Smooth muscle cell (in vitro differentiated cells): Measurements from ENCODE around the gene ATP13A3. TPM values are rescaled to one million over a fixed set of nuclear protein-coding genes. Genes with fewer than 3 reads are reported as not detected.
"Not testable (repeated sequence)": the region's sequence is repeated elsewhere in the genome, so short reads cannot be mapped to it uniquely, and the experiment has no call there.

ENCODE experiments used
- DNase-seq: peaks from one replicate; lab custom pipeline; 2025; ENCODE audit not compliant: unreplicated experiment; lab: John Stamatoyannopoulos, UW
- H2AFZ ChIP-seq: fragments of 200-600 bp; sonication (generic); 2 replicates; pipeline ENCODE4 v1.6.0; 2016; ENCODE audit warnings: antibody characterized with exemption, low read depth, mild to moderate bottlenecking
- H3F3A ChIP-seq: fragments of 200-600 bp; sonication (generic); 2 replicates; pipeline ENCODE4 v1.6.0; 2017; ENCODE audit warnings: antibody characterized with exemption, low read depth
- H3K27ac ChIP-seq: fragments of 200-600 bp; sonication (generic); 2 replicates; pipeline ENCODE4 v1.5.1; 2016; ENCODE audit warnings: low read depth, mild to moderate bottlenecking
- H3K27me3 ChIP-seq: fragments of 200-600 bp; sonication (generic); 2 replicates; pipeline ENCODE4 v1.6.1; 2016; ENCODE audit warnings: low read depth, mild to moderate bottlenecking
- H3K36me3 ChIP-seq: fragments of 200-600 bp; sonication (generic); 2 replicates; pipeline ENCODE4 v1.5.1; 2016; ENCODE audit warnings: low read depth
- H3K4me1 ChIP-seq: fragments of 200-600 bp; sonication (generic); 2 replicates; pipeline ENCODE4 v1.5.1; 2016; ENCODE audit warnings: low read depth
- H3K4me2 ChIP-seq: fragments of 200-600 bp; sonication (generic); 2 replicates; pipeline ENCODE4 v1.6.0; 2016; ENCODE audit warnings: mild to moderate bottlenecking
- H3K4me3 ChIP-seq: fragments of 200-600 bp; sonication (generic); 2 replicates; pipeline ENCODE4 v1.5.1; 2016; ENCODE audit warnings: mild to moderate bottlenecking
- H3K79me2 ChIP-seq: fragments of 200-600 bp; sonication (generic); 2 replicates; pipeline ENCODE4 v1.6.0; 2016; ENCODE audit warnings: low read depth, mild to moderate bottlenecking
- H3K9ac ChIP-seq: fragments of 200-600 bp; sonication (generic); 2 replicates; pipeline ENCODE4 v1.6.0; 2016; ENCODE audit warnings: low read depth
- H3K9me3 ChIP-seq: fragments of 200-600 bp; sonication (generic); replicated peaks from 2 replicates; pipeline ENCODE4 v1.5.1; 2016; ENCODE audit warnings: low read depth
- H4K20me1 ChIP-seq: fragments of 200-600 bp; sonication (generic); 2 replicates; pipeline ENCODE4 v1.6.0; 2016; ENCODE audit warnings: low read depth
- CTCF ChIP-seq: fragments of 200-600 bp; sonication (generic); IDR thresholded peaks from 2 replicates; pipeline ENCODE4 v1.5.1; 2017; ENCODE audit warnings: borderline replicate concordance, mild to moderate bottlenecking, antibody characterized with exemption; ENCODE audit not compliant: insufficient read depth, poor library complexity, severe bottlenecking
- WGBS: methylation state at CpG from one replicate; pipeline ENCODE4 v1.1.7; 2016; ENCODE audit warnings: low lambda C conversion rate; 5-methylcytosine and 5-hydroxymethylcytosine counted together
- polyA plus RNA-seq: library from polyadenylated mRNA; unstranded; fragments of >200 nt; fragmentation: Nextera tagmentation; extraction: Ambion mirVana; gene quantifications from 2 replicates; pipeline ENCODE4 v1.2.1, GENCODE V29; 2016
- total RNA-seq: library from RNA; depleted of rRNA; stranded (reverse); fragments of >200 nt; gene quantifications from 2 replicates; pipeline ENCODE4 v1.2.3, GENCODE V29; 2014

The ATP13A3 gene
- 65.3 and 128 TPM in 2 replicates for total RNA-seq
- polyA plus RNA-seq: 13.0 and 13.5 TPM in 2 replicates

- H3K4me3 ChIP-seq: peak within 1 kb of the TSS; percentile 73
- H3K27ac ChIP-seq: peak within 1 kb of the TSS; percentile 86
- H4K20me1 ChIP-seq: peaks cover 19% of the 10 kb centered on the region
- H3F3A ChIP-seq: peaks cover 33% of the 10 kb centered on the region
- no peaks in the 10 kb centered on the region for H3K36me3 ChIP-seq
- 8% methylated on average over 20 of the region's 99 CpGs for WGBS
- peak within 1 kb of the TSS; percentile 33 for H2AFZ ChIP-seq
- DNase-seq: peak; percentile 56
- H3K79me2 ChIP-seq: peaks cover 46% of the 10 kb centered on the region
- H3K9ac ChIP-seq: peak within 1 kb of the TSS; percentile 92
- H3K27me3 ChIP-seq: no peaks in the 10 kb centered on the region
- peak within 1 kb of the TSS; percentile 98 for H3K4me2 ChIP-seq
- H3K4me1 ChIP-seq: peaks cover 12% of the 10 kb centered on the region
- H3K9me3 ChIP-seq: no peaks in the 10 kb centered on the region
- TF ChIP-seq CTCF: no peak
Observed at GRCh38 chr3:194486540-194487288, at the start of gene ATP13A3. Gene ATP13A3, minus strand, starts transcription at chr3:194487002. Its CDS starts 24,812 bp downstream, at chr3:194462190.

GRCh38 chr3:194535199-194535598 lies 48.4 kb upstream of the ATP13A3 start:
- not testable (repeated sequence) for H3K9ac ChIP-seq, H3K4me3 ChIP-seq, H3K27ac ChIP-seq, H3K36me3 ChIP-seq, H3K27me3 ChIP-seq, H2AFZ ChIP-seq, DNase-seq, H4K20me1 ChIP-seq, H3K9me3 ChIP-seq, H3K4me1 ChIP-seq, H3F3A ChIP-seq, H3K4me2 ChIP-seq, H3K79me2 ChIP-seq
- WGBS: 76% methylated on average over 10 of the region's 10 CpGs

- Histone ChIP-seq H2AFZ (no peak overlapping the region), H3K79me2 (no peaks in the 10 kb centered on the region), H3K27me3 (no peaks in the 10 kb centered on the region), H4K20me1 (no peaks in the 10 kb centered on the region), H3K9me3 (peaks cover 8% of the 10 kb centered on the region), H3K4me3 (no peak overlapping the region), H3F3A (no peaks in the 10 kb centered on the region), H3K4me2 (no peak overlapping the region), H3K4me1 (no peaks in the 10 kb centered on the region), H3K9ac (no peak overlapping the region), H3K36me3 (no peaks in the 10 kb centered on the region), H3K27ac (no peak overlapping the region)
- no peak for TF ChIP-seq CTCF
- 97% methylated on average over 3 of the region's 3 CpGs for WGBS
- DNase-seq: no peak
Observed at GRCh38 chr3:194534243-194534642, 47.4 kb upstream of the ATP13A3 start.

- H3K27me3 ChIP-seq: no peaks in the 10 kb centered on the region
- no peak overlapping the region for H2AFZ ChIP-seq
- H3K27ac ChIP-seq: peak overlapping the region; percentile 39
- H3K36me3 ChIP-seq: no peaks in the 10 kb centered on the region
- no peak overlapping the region for H3K4me2 ChIP-seq
- no peak overlapping the region for H3K9ac ChIP-seq
- no peak for DNase-seq
- no peaks in the 10 kb centered on the region for H3F3A ChIP-seq
- H3K79me2 ChIP-seq: no peaks in the 10 kb centered on the region
- no peaks in the 10 kb centered on the region for H4K20me1 ChIP-seq
- TF ChIP-seq CTCF: no peak
- no peaks in the 10 kb centered on the region for H3K4me1 ChIP-seq
- H3K4me3 ChIP-seq: no peak overlapping the region
- H3K9me3 ChIP-seq: peaks cover 8% of the 10 kb centered on the region
- WGBS: 39% methylated on average over 4 of the region's 4 CpGs
Observed at GRCh38 chr3:194532591-194532990, 45.8 kb upstream of the ATP13A3 start.
